G401.6 (cell line): ENCODE data around the gene KCNH2.
"Not testable (repeated sequence)": the region's sequence is repeated elsewhere in the genome, so short reads cannot be mapped to it uniquely, and the experiment has no call there.

Experiments used
- FAIRE-seq: peaks from 2 replicates; lab custom pipeline; 2012; peaks lifted over from hg19 to GRCh38; lab: Jason Lieb, UNC

The KCNH2 gene

DNA sequence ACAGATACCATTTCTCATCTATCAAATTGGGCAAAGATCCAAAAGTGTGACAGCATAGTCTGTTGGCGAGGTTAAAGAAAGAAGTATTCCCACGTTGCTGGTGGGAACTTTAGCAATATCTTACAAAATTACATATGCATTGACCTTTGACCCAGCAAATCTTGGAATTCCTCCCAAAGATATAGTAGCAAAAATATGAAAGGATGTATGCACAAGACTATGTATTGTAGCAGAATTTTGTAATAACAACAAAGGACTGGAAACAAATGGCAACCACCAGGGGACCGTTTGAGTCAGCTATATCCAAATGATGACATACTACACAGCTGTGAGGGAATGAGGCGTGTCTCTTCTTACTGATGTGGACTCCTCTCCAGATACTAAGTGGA is 50.2 kb downstream of the KCNH2 start:
- no peak for FAIRE-seq

- FAIRE-seq: no peak
Observed at GRCh38 chr7:150927157-150927955, 50.8 kb downstream of the KCNH2 start.

GRCh38 chr7:150926066-150926465 is 52.1 kb downstream of the KCNH2 start:
- no peak for FAIRE-seq

- FAIRE-seq: no peak
Observed at GRCh38 chr7:150924369-150924781, 53.7 kb downstream of the KCNH2 start.

DNA sequence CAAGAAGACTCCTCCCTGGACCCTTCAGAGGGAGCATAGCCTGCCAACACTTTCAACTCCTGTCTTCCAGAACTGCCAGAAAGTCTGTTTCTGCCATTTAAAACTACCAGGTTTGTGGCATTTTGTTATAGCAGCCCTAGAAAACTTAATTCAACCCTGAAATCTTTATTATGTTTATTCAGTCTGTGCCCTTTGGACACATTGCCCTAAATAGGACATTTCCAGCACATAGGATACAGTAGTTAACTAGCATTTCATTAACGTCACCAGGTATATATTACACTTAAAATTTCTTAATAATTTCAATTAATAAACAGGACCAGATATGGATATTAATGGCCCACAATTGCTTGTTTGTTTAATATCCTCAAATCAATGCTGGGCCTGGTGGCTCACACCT is 54.3 kb downstream of the KCNH2 start:
- no peak for FAIRE-seq

GRCh38 chr7:150923196-150923595 is 54.9 kb downstream of the KCNH2 start:
- no peak for FAIRE-seq

GRCh38 chr7:150919160-150919559 is 59.0 kb downstream of the KCNH2 start:
- FAIRE-seq: no peak

DNA sequence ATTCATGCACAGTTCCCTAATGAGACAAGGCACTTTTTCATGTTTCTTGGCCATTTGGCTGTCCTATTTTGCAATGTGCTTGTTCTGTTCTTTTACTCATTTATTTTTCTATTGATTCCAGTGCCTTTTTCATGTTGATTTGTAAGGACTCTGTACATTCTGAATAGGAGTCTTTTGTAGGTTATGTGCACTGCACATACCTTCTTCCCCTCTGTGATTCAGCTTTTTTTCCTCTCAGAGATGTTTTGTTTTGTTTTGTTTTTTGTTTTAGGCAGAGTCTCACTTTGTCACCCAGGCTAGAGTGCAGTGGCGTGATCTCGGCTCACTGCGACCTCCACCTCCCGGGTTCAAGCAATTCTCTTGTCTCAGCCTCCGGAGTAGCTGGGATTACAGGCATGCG is 59.7 kb downstream of the KCNH2 start:
- FAIRE-seq: no peak

DNA sequence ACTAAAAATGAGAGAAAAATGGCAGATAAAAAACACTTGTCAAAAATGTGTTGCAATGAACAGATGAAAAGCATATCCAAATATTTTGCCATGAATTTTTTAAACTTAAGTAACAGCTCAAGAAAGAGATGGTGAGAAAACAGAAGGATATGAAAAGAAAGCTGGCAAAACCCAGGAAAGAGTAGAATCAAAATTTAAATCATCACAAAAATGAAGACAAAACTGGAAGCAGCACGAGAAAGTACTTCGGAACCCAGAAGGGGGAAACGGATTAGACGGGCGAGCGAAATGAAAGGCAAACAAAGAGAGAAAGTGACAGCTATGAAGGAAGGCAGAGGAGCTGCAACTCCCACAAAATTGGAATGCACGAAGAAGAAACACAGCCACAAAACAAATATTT is 60.2 kb downstream of the KCNH2 start:
- no peak for FAIRE-seq

GRCh38 chr7:150916670-150917069 is 61.5 kb downstream of the KCNH2 start:
- no peak for FAIRE-seq

- FAIRE-seq: no peak
Observed at GRCh38 chr7:150914966-150915365, 63.2 kb downstream of the KCNH2 start.

DNA sequence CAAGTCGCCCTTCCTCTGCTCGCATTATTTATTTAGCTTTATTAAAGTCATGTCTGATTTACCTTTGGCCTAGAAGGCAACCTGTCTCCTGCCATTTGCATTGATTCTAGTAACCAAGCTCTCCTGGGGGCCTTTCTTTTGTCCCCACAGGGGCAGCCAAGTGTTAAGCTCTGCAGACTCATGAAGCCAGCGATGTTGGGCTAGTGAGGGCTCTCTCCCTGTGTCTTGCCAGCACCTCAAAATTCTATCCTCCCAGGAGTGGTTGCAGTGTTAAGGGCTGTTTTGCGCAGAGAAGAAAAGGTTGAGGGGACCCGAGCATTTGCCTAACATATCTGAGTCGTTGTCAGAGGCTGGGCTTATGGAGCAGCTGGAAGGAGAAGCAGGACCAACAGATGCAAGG is 63.9 kb downstream of the KCNH2 start:
- no peak for FAIRE-seq

- no peak for FAIRE-seq
Observed at GRCh38 chr7:150912427-150912826, 65.7 kb downstream of the KCNH2 start.

- no peak for FAIRE-seq
Observed at GRCh38 chr7:150911590-150912267, 66.4 kb downstream of the KCNH2 start.

- FAIRE-seq: no peak
Observed at GRCh38 chr7:150910996-150911422, 67.1 kb downstream of the KCNH2 start.

DNA sequence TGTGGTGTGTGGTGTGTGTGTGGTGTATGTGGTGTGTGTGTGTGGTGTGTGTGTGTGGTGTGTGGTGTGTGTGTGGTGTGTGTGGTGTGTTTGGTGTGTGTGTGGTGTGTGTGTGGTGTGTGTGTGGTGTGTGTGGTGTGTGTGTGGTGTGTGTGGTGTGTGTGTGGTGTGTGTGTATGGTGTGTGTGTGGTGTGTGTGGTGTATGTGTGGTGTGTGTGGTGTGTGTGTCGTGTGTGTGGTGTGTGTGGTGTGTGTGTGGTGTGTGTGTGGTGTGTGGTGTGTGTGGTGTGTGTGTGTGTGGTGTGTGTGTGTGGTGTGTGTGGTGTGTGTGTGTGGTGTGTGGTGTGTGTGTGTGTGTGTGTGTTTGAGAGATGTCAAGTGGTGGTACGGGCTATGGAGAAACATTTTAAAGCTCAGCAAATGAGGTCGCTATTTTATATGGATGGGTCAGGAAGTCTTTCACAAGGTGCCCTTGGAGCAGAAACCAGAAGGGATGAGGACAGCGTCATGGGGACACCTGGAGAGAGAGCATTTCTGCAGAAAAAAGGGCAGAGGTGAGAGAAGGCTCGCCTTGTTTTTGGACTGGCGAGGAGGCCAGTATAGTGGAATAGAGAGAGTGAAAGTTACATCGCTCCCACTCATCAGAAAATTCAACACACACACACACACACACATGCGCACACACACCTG is 67.7 kb downstream of the KCNH2 start:
- not testable (repeated sequence) for FAIRE-seq

DNA sequence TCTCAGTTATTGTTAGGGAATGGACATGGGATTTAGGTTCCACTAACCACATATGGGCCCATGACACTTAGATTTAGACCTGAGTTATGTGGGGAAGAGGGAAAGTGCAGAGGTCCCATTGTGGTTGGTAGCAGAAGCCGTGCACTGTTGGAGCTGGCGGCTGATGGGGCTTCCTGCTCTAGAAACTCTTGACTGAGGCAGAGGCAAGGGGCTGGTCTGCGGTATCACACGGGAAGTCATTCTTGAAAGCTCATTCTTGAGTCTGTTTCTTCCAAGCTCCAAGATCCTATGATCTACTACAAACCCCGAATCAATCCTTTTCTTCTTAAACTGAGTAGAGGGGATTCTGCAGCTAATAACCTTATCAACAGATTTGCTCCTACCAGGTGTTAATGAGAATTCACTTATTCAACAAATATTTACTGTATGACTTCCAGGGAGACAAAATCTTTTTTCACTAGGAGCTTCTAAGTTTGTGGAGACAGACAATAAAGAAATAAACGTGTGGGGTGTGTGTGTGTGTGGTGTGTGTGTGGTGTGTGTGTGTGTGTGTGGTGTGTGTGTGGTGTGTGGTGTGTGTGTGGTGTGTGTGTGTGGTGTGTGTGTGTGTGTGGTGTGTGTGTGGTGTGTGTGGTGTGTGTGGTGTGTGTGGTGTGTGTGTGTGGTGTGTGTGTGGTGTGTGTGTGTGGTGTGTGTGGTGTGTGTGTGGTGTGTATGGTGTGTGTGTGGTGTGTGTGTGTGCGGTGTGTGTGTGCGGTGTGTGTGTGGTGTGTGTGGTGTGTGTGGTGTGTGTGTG is 68.7 kb downstream of the KCNH2 start:
- FAIRE-seq: no peak

- FAIRE-seq: no peak
Observed at GRCh38 chr7:150908173-150908572, 69.9 kb downstream of the KCNH2 start.

DNA sequence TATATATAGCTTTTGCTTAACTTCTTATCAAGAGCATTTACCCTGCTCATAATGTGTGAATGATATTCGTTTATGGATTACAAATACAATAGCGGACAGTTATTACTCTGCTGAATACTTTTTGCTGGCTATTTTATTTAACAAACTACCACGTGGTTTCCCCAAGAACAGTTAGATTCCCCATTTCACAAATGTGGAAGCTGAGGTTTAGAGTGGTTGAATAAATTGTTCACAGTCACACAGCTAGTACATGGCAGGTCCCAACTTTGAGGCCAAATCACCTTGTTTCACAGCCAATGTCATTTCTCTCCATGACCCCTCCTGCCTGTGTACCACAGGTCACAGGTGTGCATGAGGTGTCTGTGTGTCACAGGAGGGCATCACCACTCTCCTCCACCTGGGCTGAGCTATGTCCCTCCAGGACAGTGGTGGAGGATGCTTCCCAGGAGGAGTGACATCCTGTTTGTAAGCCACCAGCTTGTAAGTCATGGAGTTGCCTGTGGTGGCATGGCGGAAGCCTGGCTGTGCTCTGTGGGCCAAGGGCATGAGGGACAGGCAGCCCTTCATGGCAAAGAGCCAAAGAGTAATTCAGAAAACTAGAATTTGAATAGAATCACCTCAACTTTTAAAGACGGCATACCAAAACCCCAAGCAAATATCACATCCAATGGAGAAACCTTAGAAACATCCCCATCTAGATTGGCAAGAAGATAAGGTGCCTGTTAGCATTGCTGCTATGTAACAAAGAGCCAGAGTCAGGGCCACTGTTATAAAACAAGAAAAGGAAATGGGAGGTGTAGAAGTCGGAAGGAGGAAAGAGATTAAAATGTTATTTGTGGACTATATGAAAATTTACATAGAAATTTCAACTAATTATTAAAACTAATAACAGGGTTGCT is 73.9 kb downstream of the KCNH2 start:
- FAIRE-seq: no peak

DNA sequence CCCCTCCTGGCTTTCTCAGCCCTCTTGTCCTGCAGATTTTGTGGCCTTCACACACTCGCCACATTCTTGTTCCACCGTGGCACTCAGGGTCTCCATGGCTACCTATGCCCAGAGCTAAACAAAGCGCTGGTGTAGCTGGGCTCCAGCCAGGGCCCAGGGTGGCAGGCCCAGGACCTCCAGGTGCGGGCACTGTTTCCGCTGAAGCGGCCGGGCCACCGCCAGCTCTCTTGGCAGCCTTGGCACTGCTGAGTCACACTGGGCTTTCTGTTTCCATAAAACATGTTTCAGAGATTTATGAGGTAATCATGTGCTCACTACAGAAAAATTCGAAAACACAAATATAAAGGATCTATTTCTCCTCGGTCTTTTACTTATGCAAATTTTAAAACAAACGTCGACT is 74.5 kb downstream of the KCNH2 start:
- FAIRE-seq: no peak
